ENCODE data around the gene CST9. TPM values are rescaled to one million over a fixed set of nuclear protein-coding genes. Genes with fewer than 3 reads are reported as not detected.

CST9 gene
- total and polyA plus RNA-seq, 2 of the 13 experiments (the other 11 are each of a cell fraction or from before 2014, with no cell fraction given): 0.07 TPM; not detected in 1

GRCh38 chr20:23634044-23634801, 28.5 kb upstream of the CST9 start (continued):
- TF ChIP-seq FOSL1 (CRISPR knock-in tag; IDR thresholded peaks at IDR 0.05; ENCODE audit: borderline replicate concordance) (no peak), ZNF720 (CRISPR knock-in tag; IDR thresholded peaks at IDR 0.05) (no peak), ZNF280B (CRISPR knock-in tag; IDR thresholded peaks at IDR 0.05; ENCODE audit: borderline replicate concordance) (0 out of 2 replicates have a peak, but pooled peaks have one; percentile 61), RBFOX2 (IDR thresholded peaks at IDR 0.05; ENCODE audit: low read depth, low read length) (peak; percentile 69)

GRCh38 chr20:23632711-23633573, 27.2 kb upstream of the CST9 start:
- DNase-seq (ENCODE audit: low spot score) (no peak), FAIRE-seq (no peak), ATAC-seq (no peak)
- no peak overlapping the region for H2AFZ ChIP-seq (ENCODE audit: low read length)
- CTCF ChIA-PET (ENCODE audit: low intra/inter-chr PET ratio, low total read pairs): no interaction called here
- no peak overlapping the region for H3K9ac ChIP-seq (ENCODE audit: insufficient read depth, low read depth, low read length)
- in situ Hi-C loops (cut with HindIII; ENCODE audit: extremely low pct_ligation_motif_present, low pct_unique_long_range_greater_than_20kb): loop anchor here (10.0 kb wide), 1 partner anchor 1058 kb away; no protein-coding TSS in a partner anchor
- no TSS peak for BruUV-seq (replicated peaks)
- peak overlapping the region; percentile 16 for H3K27ac ChIP-seq (ENCODE audit: extremely low read length, insufficient read depth, low read length)
- H3K4me1 ChIP-seq (ENCODE audit: insufficient read depth, low read length): peaks cover 85% of the 10 kb centered on the region
- no peak overlapping the region for H3K4me3 ChIP-seq (replicated peaks in 1 of 3; ENCODE audit: insufficient read depth in 1 of 3, low read depth in 2 of 3, low read length in 3 of 3)
- peaks cover 15% of the 10 kb centered on the region; the same call in 1 of the 2 replicates for H4K20me1 ChIP-seq (ENCODE audit: insufficient read depth, low read length)
- H3K36me3 ChIP-seq (replicated peaks in 1 of 2; ENCODE audit: control insufficient read depth in 1 of 2, insufficient read depth in 2 of 2, low read length in 2 of 2): peaks cover 12 to 20% of the 10 kb centered on the region in 2 experiments
- WGBS (ENCODE audit: low lambda C conversion rate): 74% methylated on average over 8 of the region's 8 CpGs
- no peaks in the 10 kb centered on the region for H3K9me3 ChIP-seq (ENCODE audit: low read length)
- no peak overlapping the region for H3K4me2 ChIP-seq (ENCODE audit: low read depth, low read length)
- H3K79me2 ChIP-seq (ENCODE audit: insufficient read depth, low read length): peaks cover 29% of the 10 kb centered on the region
- intact Hi-C loops (cut with micrococcal nuclease; ENCODE audit: unreplicated experiment): no loop called here
- POLR2A ChIA-PET: interaction anchor here (0.7 to 18.0 kb wide), 5 partner anchors 8 to 28 kb away, joined by 3 to 543 read pairs (median 4); no protein-coding TSS in a partner anchor
- no peaks in the 10 kb centered on the region; a peak in 1 of 5 replicates for H3K27me3 ChIP-seq (ENCODE audit: control insufficient read depth in 1 of 2, insufficient read depth in 2 of 2, low read length in 2 of 2)
- TF ChIP-seq ZNF558 (CRISPR knock-in tag; IDR thresholded peaks at IDR 0.05; ENCODE audit: borderline replicate concordance) (no peak), RFX5 (IDR thresholded peaks at IDR 0.05; ENCODE audit: low read depth, low read length) (no peak), ISX (CRISPR knock-in tag; conservative IDR thresholded peaks at IDR 0.05) (no peak), RBFOX2 (IDR thresholded peaks at IDR 0.05; ENCODE audit: low read depth, low read length) (peak; percentile 72; the same call in 1 of the 2 replicates), PAXIP1 (CRISPR knock-in tag; conservative IDR thresholded peaks at IDR 0.05) (no peak), NR2C2 (CRISPR knock-in tag; IDR thresholded peaks at IDR 0.05; ENCODE audit: borderline replicate concordance) (no peak), NPAS2 (CRISPR knock-in tag; IDR thresholded peaks at IDR 0.05; ENCODE audit: borderline replicate concordance) (no peak)

Data from HepG2 (cell line).